ENCODE measurements around the gene ARL3.

DNA sequence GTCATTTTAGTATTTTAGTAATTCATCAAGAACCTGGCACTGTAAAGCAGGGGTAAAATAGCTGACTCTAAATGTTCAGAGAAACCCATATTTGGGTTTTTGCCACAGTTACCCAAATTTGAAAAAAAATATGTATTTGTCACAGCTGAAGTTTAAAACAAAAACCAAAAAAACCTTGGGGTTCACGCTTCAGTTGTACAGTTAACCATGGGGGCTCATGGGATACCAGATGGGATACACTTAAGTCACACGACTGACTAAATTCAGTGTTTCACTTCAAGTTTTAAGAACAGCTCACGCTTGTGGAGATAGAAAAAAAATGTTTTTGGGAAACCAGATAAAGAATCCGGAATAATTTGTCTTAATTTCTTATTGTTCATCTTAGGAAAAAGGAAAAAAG lies 2.1 kb downstream of the ARL3 start:
- TF ChIP-seq POLR2A (IDR thresholded peaks at IDR 0.05) = no peak
- TF ChIP-seq, protein P1, sequence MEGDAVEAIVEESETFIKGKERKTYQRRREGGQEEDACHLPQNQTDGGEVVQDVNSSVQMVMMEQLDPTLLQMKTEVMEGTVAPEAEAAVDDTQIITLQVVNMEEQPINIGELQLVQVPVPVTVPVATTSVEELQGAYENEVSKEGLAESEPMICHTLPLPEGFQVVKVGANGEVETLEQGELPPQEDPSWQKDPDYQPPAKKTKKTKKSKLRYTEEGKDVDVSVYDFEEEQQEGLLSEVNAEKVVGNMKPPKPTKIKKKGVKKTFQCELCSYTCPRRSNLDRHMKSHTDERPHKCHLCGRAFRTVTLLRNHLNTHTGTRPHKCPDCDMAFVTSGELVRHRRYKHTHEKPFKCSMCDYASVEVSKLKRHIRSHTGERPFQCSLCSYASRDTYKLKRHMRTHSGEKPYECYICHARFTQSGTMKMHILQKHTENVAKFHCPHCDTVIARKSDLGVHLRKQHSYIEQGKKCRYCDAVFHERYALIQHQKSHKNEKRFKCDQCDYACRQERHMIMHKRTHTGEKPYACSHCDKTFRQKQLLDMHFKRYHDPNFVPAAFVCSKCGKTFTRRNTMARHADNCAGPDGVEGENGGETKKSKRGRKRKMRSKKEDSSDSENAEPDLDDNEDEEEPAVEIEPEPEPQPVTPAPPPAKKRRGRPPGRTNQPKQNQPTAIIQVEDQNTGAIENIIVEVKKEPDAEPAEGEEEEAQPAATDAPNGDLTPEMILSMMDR (IDR thresholded peaks at IDR 0.05) = no peak
- TF ChIP-seq EP300 (IDR thresholded peaks at IDR 0.05) = no peak
- no peak for TF ChIP-seq POLR2AphosphoS5 (IDR thresholded peaks at IDR 0.05)

Data from gastroesophageal sphincter (tissue), 3 donors.